ENCODE measurements around the gene CYP4Z1.
"Not testable (repeated sequence)": the region's sequence is repeated elsewhere in the genome, so short reads cannot be mapped to it uniquely, and the experiment has no call there.

CYP4Z1 gene

DNA sequence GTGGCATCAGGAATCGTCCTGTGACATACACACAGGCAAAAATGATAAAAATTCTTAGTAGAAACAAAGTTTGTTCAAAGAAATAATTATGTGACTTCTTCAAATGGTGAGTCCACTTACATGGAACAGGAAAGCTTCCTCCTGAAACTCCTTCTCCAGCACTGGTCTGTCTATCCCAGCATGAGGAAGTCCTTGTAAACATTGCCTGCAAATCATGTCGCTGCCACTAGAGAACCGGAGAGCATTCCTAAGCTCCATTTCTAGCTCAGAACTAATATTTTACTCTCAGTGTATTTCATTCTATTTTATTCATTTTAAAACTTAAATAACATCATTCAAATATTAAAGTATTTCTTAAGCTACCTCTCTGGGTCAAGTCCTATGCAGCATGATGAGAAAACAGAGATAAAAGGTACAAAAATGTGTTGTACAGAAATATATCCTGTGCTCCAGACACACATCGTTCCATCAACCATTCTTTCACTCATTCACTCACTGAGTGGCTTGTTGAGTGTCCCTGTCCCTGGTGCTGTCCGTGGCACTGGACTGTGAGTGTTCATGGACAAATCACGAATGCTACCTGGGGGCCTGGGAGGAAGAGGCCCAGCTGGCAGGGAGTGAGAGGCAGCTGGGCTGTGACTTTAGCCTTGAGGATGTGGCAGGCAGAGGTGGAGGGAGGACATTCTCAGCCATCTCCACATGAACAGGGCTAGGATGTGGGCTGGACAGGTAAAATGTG lies 80.2 kb downstream of the CYP4Z1 start:
- peak; percentile 51 for ATAC-seq
- no peak for TF ChIP-seq ZC3H10 (CRISPR knock-in tag; IDR thresholded peaks at IDR 0.05)
- no peak for TF ChIP-seq ZFP30 (CRISPR knock-in tag; IDR thresholded peaks at IDR 0.05)
- no peak for TF ChIP-seq PATZ1 (CRISPR knock-in tag; IDR thresholded peaks at IDR 0.05; ENCODE audit: borderline replicate concordance)
- no peak for TF ChIP-seq ISL1 (CRISPR knock-in tag; IDR thresholded peaks at IDR 0.05)
- TF ChIP-seq ZNF8 (CRISPR knock-in tag; IDR thresholded peaks at IDR 0.05) = no peak
- TF ChIP-seq ZNF565 (CRISPR knock-in tag; conservative IDR thresholded peaks at IDR 0.05; ENCODE audit: low read depth) = no peak
- TF ChIP-seq ESRRG (CRISPR knock-in tag; IDR thresholded peaks at IDR 0.05) = no peak

GRCh38 chr1:47149162-47149561 lies 82.1 kb downstream of the CYP4Z1 start:
- not testable (repeated sequence) for ATAC-seq

DNA sequence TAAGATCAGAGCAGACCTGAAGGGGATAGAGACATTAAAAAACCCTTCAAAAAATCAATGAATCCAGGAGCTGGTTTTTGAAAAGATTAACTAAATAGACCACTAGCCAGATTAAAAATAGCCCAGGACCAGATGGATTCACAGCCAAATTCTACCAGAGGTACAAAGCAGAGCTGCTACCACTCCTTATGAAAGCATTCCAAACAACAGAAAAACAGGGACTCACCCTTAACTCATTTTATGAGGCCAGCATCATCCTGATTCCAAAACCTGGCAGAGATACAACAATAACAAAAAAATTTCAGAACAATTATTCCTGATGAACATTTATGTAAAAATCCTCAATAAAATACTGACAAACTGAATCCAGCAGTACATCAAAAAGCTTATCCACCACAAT lies 89.4 kb downstream of the CYP4Z1 start:
- ATAC-seq = not testable (repeated sequence)

GRCh38 chr1:47157957-47158356 lies 90.9 kb downstream of the CYP4Z1 start:
- not testable (repeated sequence) for ATAC-seq

DNA sequence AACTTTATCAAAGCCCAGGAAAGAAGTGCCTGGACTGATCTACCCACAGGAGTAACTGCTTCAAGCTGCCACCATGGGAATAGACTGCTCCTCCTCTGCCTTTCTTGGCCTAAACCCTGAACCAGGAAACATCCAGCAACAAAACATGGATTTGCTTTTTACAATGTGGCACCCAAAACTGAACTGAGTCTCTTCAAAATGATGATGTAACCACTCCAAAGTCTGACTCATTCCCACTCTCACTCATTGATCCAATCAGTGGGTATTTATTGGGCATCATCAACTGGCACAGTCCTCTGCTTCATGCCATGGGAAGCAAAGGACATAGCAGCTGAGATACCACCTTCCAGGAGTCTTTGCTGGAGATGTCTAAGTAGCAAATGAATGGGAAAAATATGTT lies 93.7 kb downstream of the CYP4Z1 start:
- no peak for ATAC-seq
- TF ChIP-seq, protein P1, sequence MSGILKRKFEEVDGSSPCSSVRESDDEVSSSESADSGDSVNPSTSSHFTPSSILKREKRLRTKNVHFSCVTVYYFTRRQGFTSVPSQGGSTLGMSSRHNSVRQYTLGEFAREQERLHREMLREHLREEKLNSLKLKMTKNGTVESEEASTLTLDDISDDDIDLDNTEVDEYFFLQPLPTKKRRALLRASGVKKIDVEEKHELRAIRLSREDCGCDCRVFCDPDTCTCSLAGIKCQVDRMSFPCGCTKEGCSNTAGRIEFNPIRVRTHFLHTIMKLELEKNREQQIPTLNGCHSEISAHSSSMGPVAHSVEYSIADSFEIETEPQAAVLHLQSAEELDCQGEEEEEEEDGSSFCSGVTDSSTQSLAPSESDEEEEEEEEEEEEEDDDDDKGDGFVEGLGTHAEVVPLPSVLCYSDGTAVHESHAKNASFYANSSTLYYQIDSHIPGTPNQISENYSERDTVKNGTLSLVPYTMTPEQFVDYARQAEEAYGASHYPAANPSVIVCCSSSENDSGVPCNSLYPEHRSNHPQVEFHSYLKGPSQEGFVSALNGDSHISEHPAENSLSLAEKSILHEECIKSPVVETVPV (CRISPR knock-in tag; IDR thresholded peaks at IDR 0.05) = no peak
- TF ChIP-seq TOX (CRISPR knock-in tag; IDR thresholded peaks at IDR 0.05; ENCODE audit: borderline replicate concordance) (no peak), OSR1 (CRISPR knock-in tag; IDR thresholded peaks at IDR 0.05) (no peak), ARNTL (CRISPR knock-in tag; IDR thresholded peaks at IDR 0.05; ENCODE audit: borderline replicate concordance, low read depth) (no peak), ISL1 (CRISPR knock-in tag; IDR thresholded peaks at IDR 0.05) (no peak), ZNF565 (CRISPR knock-in tag; conservative IDR thresholded peaks at IDR 0.05; ENCODE audit: low read depth) (no peak), PPARA (CRISPR knock-in tag; IDR thresholded peaks at IDR 0.05; ENCODE audit: borderline replicate concordance) (no peak), SNAI2 (CRISPR knock-in tag; IDR thresholded peaks at IDR 0.05) (no peak), ZNF8 (CRISPR knock-in tag; IDR thresholded peaks at IDR 0.05) (no peak), TCF4 (CRISPR knock-in tag; IDR thresholded peaks at IDR 0.05; ENCODE audit: borderline replicate concordance) (no peak), RARB (CRISPR knock-in tag; IDR thresholded peaks at IDR 0.05) (no peak), ZNF70 (CRISPR knock-in tag; IDR thresholded peaks at IDR 0.05) (no peak), TSHZ2 (CRISPR knock-in tag; IDR thresholded peaks at IDR 0.05) (no peak), PATZ1 (CRISPR knock-in tag; IDR thresholded peaks at IDR 0.05; ENCODE audit: borderline replicate concordance) (no peak), BACH2 (CRISPR knock-in tag; IDR thresholded peaks at IDR 0.05; ENCODE audit: borderline replicate concordance) (no peak), ESRRG (CRISPR knock-in tag; IDR thresholded peaks at IDR 0.05) (no peak), GLIS3 (CRISPR knock-in tag; IDR thresholded peaks at IDR 0.05) (no peak), ZFP3 (CRISPR knock-in tag; IDR thresholded peaks at IDR 0.05) (no peak)
- TF ChIP-seq, protein P2, sequence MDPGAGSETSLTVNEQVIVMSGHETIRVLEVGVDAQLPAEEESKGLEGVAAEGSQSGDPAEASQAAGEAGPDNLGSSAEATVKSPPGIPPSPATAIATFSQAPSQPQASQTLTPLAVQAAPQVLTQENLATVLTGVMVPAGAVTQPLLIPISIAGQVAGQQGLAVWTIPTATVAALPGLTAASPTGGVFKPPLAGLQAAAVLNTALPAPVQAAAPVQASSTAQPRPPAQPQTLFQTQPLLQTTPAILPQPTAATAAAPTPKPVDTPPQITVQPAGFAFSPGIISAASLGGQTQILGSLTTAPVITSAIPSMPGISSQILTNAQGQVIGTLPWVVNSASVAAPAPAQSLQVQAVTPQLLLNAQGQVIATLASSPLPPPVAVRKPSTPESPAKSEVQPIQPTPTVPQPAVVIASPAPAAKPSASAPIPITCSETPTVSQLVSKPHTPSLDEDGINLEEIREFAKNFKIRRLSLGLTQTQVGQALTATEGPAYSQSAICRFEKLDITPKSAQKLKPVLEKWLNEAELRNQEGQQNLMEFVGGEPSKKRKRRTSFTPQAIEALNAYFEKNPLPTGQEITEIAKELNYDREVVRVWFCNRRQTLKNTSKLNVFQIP (CRISPR knock-in tag; IDR thresholded peaks at IDR 0.05; ENCODE audit: borderline replicate concordance, low read depth) = no peak
